GM21737 (cell line): ENCODE data around the gene TLK1.
A peak's percentile ranks its signal among the peaks of the same experiment; 100 is the strongest.

ENCODE experiments used
- ATAC-seq: cut with Tn5 transposase; IDR thresholded peaks from one replicate; pipeline ENCODE4 v1.9.1; 2021; ENCODE audit warnings: mild to moderate bottlenecking, moderate library complexity; ENCODE audit not compliant: unreplicated experiment

The TLK1 gene

DNA sequence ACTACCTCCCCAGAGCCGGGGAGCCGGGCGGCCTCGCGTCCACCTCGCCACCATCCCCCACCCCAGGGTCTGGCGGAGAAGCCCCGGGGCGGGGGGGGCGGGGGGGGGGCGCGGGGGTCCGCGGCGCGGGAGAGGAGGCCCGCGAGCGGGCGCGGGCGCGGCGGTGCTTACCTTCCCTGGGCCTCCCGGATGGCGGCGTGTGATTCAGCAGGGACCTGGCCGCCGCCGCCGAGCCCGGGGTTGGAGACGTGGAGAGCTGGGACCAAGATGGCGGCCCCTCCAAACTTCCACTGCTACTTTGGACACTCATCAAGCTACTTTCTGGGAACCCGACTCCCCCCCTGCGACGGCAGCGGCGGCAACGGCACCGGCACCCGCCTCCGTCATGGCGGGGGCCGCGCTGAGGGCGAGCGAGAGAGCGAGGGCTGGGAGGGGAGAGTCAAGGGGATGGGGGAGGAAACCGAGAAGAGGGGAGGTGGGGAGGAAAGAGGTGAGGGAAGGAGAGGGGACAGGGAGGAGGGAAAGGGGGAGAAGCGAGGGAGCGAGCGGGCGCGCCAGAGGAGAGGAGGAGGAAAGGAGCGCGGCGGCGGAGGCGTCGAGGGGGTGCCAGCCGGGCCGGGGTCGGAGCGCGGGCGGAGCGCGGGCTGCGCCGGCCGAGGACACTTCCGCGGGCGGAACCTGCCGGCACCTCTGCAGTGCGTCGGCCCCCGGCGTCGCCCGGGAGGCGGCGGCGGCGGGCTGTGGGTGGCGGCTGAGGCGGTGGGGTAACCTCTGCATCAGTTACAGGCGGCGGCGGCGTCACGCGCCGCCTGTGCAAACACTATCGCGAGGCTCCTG, at the start of gene TLK1:
TSS of gene TLK1 (minus strand) at position 775 of the 837 bp plus-strand sequence. CDS start at position 310, 465 bp downstream.
- ATAC-seq = peak; percentile 53

DNA sequence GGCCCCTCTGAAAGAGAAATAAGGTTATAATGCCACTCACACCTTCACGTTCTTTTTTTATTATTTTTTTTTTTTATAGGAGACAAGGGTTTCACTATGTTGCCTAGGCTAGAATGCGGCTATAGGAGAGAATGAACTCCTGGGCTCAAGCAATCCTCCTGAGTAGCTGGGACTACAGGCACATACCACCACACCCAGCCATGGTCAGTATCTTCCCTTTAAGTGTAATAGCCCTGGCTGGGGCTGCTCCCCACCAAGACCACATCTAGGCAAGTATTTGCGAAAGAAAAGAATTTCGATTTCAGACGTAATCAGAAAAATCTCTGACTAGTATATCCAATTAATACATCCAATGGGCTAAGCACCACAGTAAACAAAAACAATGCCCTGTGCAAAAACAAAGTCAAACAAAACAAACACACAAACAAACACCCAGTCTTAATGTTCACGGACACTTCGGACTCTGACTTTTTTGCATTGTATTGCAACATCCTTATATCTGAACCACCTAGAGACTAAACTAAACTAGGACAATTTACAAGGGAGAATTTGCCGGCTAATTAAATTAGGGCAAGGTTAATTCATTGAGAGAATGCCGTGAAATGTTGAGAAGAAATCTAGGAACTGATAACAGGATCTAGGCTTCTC, 49.6 kb upstream of the TLK1 start:
- ATAC-seq = no peak

DNA sequence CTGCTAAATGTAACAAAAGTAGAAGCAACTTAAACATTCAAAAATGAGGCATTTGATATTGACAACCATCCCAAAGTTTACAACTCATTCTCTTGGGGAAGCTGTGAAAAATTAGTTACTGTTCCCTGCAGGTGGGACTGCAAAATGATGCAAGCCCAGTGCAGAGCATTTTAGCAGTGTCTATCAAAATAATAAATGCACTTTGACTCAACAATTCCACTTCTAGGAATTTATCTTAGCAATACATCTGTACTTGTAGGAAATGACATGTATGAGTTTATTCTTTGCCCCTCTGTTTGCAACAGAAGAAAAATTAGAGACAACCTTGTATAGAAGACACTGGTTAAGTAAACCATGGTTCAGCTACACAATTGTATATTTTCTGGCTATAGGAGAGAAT, 48.0 kb upstream of the TLK1 start:
- ATAC-seq = no peak

DNA sequence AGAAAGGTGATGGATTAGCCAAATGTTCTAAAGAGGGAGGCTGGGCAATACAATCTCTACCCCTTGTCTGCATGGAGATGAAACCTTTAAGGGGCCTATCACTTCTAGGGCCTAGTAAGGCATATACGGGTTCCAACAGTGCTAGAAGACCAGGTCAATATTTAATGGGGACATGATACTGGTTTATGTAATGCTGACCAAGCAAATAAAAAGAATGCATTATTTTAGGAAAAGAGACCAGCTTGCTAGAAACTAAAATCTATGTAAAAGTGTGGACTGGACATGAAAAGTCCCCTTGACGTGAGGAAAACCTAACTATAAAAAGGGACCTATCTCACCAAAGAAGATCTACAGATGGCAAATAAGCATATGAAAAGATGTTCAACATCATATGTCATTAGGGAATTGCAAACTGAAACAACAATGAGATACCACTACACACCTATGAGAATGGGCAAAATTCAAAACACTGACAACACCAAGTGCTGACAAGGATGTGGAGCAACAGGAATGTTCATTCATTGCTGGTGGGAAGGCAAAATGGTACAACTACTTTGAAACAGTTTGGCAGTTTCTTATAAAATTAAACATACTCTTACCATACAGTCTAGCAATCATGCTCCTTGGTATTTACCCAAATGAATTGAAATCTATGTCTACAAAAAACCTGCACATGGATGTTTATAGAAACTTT, 45.9 kb upstream of the TLK1 start:
- ATAC-seq = no peak

DNA sequence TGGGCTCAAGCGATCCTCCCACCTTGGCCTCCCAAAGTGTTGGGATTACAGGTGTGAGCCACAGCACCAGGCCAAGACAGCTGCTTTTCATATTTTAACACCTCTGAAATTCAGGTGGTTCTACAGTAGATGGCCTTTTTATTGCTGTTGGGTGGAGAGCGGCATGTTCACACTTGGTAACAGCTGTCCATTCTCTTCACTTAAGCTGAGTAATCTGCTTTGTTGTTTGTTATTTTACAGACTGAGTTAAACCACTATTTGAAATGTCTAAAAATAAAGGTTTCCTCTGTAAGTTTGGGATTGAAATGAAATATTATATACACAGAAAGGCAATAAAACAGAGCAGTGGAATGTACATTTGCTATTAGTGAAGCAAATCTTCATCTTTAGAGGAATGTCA, 44.9 kb upstream of the TLK1 start:
- no peak for ATAC-seq

DNA sequence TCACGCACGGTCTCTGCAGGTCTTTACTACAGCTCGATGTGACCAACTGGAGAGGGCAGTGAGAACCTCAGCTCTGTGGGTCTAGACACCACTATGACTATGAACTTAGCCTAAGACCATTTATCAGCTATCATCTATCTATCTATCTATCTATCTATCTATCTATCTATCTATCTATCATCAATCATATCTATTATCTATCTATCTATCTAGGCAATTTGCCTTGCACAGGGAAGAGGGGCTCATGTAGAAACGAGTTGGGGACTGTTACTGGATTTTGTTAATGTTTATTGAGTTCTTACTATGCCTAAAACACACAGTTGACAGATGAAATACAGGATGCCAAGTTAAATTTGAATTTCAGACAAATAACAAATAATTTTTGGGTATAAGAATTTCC, 41.1 kb upstream of the TLK1 start:
- no peak for ATAC-seq

DNA sequence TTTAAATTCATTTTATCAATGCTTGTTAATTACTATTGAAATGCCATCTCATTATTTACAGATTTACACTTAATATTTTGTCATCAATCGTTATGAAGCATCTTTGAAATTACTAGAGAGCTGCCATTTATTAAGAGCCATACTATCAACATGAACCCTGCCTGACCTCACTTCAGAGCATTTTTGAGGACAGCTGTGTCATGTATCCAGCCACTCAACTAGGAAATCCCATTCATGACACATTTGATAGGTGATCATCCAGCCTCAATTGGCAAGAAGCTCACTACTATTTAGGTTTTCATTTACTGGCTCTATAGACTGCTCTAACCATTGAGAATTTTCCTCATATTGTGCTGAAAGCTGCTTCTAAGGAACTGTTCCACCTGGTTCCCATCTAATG, 40.6 kb upstream of the TLK1 start:
- no peak for ATAC-seq

DNA sequence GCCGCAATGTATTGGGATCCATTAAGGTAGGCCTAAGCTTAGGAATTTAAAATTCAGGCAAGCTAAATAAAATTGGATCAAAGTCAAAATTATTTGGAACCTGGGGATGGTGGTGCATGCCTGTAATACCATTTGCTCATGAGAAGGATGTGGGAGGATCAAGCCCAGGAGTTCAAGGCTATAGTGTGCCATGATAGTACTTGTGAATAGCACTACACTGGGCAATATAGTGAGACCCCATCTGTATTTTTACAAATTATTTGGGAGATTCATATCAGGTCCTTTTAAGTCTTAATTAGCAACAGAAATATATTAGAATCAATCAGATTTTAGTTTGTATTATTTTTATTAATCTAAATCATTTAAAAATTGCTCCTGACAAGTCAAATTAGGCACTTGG, 39.8 kb upstream of the TLK1 start:
- ATAC-seq = no peak

DNA sequence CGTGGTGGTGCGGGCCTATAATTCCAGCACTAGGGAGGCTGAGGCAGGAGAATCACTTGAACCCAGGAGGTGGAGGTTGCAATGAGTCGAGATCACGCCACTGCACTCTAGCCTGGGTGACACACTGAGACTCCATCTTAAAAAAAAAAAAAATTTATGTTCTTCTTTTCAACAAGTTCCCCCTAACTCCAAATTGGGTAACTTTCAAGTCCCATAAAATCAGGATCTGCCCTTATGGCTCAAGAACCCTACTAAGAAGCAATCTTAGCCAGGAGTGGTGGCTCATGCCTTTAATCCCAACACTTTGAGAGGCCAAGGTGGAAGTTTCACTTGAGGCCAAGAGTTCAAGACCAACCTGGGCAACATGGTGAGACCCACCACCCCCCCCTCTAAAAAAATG, 30.3 kb upstream of the TLK1 start:
- ATAC-seq = no peak

DNA sequence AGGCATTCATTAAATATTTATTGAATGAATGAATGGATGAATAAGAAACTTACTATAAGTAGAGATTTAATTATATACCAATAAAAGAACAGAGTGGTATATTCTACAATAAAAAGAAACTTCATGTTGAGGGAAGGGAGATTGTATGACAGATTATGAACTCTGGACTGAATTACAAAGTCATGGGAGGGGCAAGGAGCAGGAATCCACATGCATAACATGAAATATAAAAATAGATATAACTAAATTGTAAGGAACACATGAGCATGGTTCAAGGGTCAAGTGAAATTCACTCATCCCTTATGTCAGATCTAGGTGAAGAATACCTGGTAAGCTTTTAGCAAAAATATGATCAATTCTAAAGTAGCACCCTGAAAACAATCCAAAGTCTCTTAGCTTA, 27.1 kb upstream of the TLK1 start:
- no peak for ATAC-seq

DNA sequence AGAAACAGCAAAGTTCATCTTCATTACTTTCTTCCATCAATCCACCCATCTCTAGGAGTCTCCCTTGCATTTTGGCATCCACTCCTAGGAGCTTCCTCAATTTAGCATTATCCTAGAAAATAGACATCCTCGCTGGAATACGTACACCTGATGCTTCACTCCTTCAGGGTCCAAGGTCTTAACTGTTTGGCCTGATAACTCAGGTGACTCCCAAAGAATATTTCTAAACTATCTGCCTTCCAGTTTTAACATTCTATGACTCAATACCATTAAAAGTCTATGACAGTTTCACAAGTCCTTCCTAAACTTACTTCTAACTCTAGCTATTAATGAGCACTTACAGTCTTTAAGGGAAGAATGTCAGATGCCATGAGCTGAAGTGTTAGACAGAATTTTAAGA, 26.5 kb upstream of the TLK1 start:
- ATAC-seq = no peak

DNA sequence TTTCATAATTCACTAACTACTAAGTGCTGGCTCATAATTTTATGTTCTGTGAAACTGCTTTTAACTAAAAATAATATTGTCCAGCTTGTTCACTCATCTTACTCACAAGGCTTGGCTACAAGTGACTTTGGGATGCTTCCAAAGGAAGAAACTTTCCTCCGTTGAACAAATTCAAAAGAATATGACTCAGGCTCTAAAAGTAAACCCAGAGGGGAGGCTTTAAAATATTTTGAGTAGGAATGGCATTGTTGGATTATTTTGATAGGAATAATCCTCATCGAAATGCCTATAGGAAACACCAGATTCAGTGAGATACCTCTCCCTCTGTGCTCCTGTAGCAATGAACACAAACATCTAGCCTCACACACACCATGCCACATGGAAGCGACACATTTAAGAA, 25.2 kb upstream of the TLK1 start:
- no peak for ATAC-seq

DNA sequence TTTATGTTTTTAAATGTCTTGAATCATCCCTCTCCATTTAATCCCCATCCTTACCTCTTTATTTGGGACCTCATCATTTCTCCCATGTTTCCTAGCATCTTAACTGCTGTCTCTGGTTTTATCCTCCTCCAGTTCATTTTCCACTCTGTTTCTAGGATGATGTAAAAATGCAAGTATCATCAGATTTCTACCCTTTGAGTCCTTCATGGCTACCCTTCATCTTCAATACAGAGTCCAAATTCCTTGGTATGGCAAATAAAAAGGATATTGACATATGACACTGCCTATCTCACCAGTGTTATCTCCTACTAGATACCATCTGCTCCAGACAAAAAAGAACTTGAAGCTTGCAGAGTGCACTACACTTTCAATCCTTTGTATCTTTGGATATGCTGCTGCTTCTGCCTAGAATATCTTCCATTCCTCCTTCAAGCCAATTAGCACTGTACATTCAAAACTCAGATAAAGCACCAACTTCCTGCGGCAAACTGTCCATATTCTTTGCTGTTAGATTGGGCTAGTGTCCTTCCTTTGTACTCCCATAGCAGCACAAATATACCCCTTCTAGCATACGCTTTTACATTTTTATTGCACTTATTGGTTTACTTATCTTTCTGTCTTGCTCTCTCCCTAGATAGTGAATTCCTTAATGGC, 24.6 kb upstream of the TLK1 start:
- no peak for ATAC-seq

DNA sequence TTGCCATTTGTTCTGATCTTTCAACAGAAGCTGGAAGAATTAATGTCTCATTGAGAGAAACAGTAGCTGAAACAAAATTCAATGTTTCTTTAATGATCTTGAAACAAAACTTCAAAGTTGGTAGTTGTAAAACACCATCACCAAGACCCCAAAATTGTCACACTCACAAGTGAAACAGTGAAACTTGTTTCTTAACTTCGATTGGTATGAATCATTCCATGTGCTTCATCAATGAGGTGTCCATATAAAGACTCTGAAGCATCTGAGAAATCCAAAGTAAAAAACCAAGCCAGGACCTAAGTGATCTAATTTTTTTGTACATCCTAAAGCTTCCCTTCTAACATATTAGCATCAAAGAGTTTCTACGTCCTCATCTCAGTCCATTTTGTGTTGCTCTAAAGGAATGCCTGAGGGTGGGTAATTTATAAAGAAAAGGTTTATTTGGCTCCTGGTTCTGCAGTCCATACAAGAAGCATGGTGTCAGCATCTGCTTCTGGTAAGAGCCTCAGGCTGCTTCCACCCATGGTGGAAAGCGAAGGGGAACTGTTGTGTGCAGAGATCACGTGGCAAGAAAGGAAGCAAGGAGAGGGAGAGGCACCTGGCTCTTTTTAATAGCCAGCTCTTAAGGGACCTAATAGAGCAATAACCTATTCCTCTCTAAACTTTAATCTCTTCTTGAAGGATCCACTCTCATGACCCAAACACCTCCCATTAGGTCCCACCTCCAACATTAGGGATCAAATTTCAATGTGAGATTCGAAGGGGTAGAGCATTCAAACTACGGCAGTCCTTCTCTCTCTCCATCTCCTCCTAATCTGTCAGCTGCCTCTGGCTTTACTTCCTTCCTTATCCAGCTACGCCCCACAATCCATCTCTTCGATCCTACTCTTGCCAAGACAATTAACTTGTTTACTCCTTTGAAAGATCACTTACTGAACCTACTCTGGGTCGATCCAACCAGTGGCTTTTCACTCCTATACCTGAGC, 20.7 kb upstream of the TLK1 start:
- no peak for ATAC-seq

DNA sequence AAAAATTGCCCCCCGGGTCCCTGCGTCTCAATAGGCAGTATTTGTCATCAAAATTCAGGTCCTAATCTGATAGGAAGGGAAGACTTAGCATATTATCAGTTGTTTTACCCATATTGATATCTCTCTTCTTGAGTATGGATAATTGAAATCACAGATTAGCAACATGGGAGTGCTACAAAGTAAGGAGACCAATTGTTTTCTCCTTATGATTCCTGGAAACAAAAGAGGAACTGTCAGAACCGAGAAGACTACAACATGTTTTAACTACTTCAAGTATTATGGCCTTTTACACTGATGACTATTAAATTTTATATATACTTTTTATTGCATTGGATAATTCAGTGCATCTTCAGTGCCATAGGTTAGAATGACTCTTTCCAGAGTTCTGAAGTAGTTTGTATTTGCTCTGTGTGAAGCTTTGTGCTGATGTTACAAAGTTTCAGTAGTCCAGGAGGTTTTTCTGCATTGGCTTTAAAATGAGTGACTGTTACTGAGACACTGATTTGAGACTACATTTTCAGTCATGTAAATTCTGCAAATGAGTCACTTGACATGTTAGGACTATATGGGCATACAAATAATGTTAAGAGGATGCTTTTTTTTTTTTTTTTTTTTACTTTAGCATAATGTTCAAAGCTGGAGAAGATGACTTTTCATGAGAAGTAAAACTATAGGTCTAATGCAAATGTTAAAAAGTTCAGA, 19.7 kb upstream of the TLK1 start:
- ATAC-seq = no peak

DNA sequence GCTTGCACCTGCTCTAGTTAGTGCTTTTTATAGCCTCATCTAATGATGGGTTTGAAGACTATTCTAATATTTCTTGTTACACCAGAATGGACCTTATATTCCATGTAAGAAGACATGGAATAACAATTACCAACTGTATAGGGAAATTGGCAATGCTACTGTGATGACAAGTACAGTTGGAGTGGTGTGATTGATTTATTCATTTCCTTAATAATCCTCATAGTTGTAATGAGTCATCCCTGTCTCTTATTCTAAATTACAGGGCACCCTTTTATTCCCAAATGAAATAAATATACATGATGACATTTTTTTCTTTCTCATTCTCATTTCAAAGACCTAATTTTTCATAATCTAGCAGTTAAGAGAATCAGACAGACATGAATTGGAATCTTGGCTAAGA, 18.3 kb upstream of the TLK1 start:
- no peak for ATAC-seq

DNA sequence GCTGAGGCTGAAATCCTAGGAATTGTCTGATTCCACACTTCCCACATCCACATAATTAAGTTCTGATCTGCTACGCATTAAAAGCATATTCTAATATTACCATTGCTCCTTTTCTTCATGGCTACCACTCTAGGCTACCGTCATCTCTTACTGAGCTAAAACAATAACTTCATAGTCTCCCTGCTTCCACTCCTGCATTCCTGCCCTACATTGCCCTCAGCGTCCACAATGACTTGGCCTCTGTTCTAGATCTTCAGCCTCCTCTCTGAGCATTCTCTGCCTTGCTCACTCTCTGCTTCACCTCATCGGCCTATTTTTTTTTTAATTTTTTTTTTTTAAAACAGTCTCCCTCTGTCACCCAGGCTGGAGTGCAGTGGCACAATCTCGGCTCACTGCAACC, 15.8 kb upstream of the TLK1 start:
- no peak for ATAC-seq

DNA sequence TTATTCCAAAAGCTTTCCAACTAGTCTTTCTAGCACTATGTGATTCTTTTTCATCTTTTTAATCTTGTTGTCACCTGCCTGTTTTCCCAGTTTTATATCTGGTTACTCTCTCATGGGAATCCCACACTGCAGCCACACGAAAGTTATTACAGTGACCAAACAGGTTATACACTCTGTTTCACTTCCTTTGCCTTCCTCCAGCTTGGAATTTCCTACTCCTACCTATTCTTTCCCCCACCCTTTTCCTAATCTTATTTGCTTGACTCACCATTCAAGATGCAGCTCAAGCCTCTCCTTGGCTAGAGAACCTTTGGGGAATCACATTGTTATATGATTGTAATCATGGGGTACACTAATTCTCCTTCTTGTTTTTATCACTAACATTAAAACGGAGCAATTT, 13.4 kb upstream of the TLK1 start:
- no peak for ATAC-seq

DNA sequence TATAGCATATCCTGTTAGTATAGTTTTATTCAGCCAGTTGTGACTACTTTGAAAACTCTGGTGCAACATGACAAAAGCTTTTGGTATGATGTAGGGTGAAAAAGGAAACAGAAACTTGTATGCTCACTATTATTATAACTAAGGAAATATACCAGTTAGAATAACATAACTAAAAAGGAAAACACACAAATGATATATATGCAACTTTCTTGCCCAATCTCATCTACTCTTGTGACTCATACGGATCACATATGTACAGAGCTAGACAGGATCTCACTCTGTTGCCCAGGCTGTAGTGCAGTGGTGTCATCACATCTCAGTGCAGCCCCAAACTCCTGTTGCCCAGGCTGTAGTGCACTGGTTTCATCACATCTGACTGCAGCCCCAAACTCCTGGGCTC, 12.4 kb upstream of the TLK1 start:
- ATAC-seq = no peak

DNA sequence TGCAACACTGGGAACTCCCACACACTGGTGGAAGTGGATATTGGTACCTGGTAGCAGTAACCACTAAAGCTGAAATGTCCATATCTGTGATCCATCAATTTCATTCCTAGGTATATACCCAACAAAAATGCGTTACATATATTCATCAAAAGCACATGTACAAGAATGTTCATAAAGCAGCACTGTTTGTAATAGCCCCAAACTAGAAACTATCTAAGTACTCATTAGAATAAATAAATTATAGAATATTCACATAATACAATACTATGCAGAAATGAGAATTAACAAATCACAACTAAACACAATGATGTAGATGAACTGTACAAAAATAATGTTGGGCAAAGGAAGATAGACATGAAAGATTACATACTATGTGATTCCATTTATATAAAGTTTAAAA, 11.1 kb upstream of the TLK1 start:
- ATAC-seq = no peak
